Neural cell (in vitro differentiated cells): ENCODE results near the gene MEF2D. TPM values are rescaled to one million over a fixed set of nuclear protein-coding genes. Genes with fewer than 3 reads are reported as not detected.

ENCODE experiments used
- H2AFZ ChIP-seq: fragments of 200-600, 300-800 bp; sonication (generic), shearing (Covaris generic); 2 replicates; pipeline ENCODE4 v1.6.0; 2014; ENCODE audit warnings: low read depth, mild to moderate bottlenecking, antibody characterized with exemption, low read length, moderate library complexity
- H3F3A ChIP-seq: fragments of 200-600 bp; shearing (Covaris generic); 2 replicates; pipeline ENCODE4 v1.6.1; 2016; ENCODE audit warnings: mild to moderate bottlenecking, moderate library complexity, mixed read lengths, antibody characterized with exemption, low read length; ENCODE audit not compliant: insufficient read depth, poor library complexity, severe bottlenecking
- H3K27ac ChIP-seq: fragments of 200-600, 300-800 bp; sonication (generic), shearing (Covaris generic); 2 replicates; pipeline ENCODE4 v1.5.1; 2014; ENCODE audit warnings: mild to moderate bottlenecking, low read length, moderate library complexity
- H3K27me3 ChIP-seq: fragments of 300-800, 200-600 bp; sonication (generic), shearing (Covaris generic); 2 replicates; pipeline ENCODE4 v1.6.0; 2014; ENCODE audit warnings: mild to moderate bottlenecking, low read depth, low read length, moderate library complexity; ENCODE audit not compliant: insufficient read depth
- H3K36me3 ChIP-seq: fragments of 300-800, 200-600 bp; sonication (generic), shearing (Covaris generic); 2 replicates; pipeline ENCODE4 v1.5.1; 2014; ENCODE audit warnings: mild to moderate bottlenecking, antibody characterized with exemption, low read length, moderate library complexity; ENCODE audit not compliant: insufficient read depth
- H3K4me2 ChIP-seq: fragments of 300-800, 200-600 bp; sonication (generic), shearing (Covaris generic); 2 replicates; pipeline ENCODE4 v1.6.0; 2014; ENCODE audit warnings: mild to moderate bottlenecking, low read length
- H3K4me3 ChIP-seq: fragments of 300-800, 200-600 bp; sonication (generic), shearing (Covaris generic); 2 replicates; pipeline ENCODE4 v1.5.1; 2014; ENCODE audit warnings: mild to moderate bottlenecking, low read length, moderate library complexity
- H3K79me2 ChIP-seq: fragments of 200-600 bp; shearing (Covaris generic); replicated peaks from 2 replicates; pipeline ENCODE4 v1.6.0; 2014; ENCODE audit warnings: mild to moderate bottlenecking, low read length, moderate library complexity; ENCODE audit not compliant: insufficient read depth
- H3K9ac ChIP-seq: fragments of 300-800, 200-600 bp; sonication (generic), shearing (Covaris generic); 2 replicates; pipeline ENCODE4 v1.6.1; 2016; ENCODE audit warnings: mild to moderate bottlenecking, low read length, mixed read lengths
- H3K9me2 ChIP-seq: fragments of 200-600 bp; shearing (Covaris generic); 2 replicates; pipeline ENCODE4 v1.6.1; 2016; ENCODE audit warnings: mild to moderate bottlenecking, low read length, mixed read lengths; ENCODE audit not compliant: insufficient read depth
- H3K9me3 ChIP-seq: fragments of 200-600, 300-800 bp; sonication (generic), shearing (Covaris generic); 2 replicates; pipeline ENCODE4 v1.6.1; 2016; ENCODE audit warnings: mild to moderate bottlenecking, mixed run types, low read length, moderate library complexity, mixed read lengths
- H4K20me1 ChIP-seq: fragments of 200-600 bp; shearing (Covaris generic); 2 replicates; pipeline ENCODE4 v1.6.1; 2016; ENCODE audit warnings: mild to moderate bottlenecking, mixed run types; ENCODE audit not compliant: insufficient read depth
- CTCF ChIP-seq: fragments of 450-650 bp; IDR thresholded peaks from 2 replicates; pipeline ENCODE4 v1.5.1; 2014; ENCODE audit warnings: antibody characterized with exemption, mild to moderate bottlenecking, moderate library complexity; ENCODE audit not compliant: poor library complexity, severe bottlenecking
- EP300 ChIP-seq: fragments of 450-650 bp; conservative IDR thresholded peaks from 2 replicates; pipeline ENCODE4 v1.6.1; 2014; ENCODE audit warnings: antibody characterized with exemption, mild to moderate bottlenecking, moderate library complexity; ENCODE audit not compliant: poor library complexity, severe bottlenecking
- EZH2 ChIP-seq: fragments of 200-600, 300-800 bp; shearing (Covaris generic), sonication (generic); IDR thresholded peaks from 2 replicates; pipeline ENCODE4 v1.6.1; 2014; ENCODE audit warnings: antibody characterized with exemption, low read length, borderline replicate concordance, mild to moderate bottlenecking; ENCODE audit not compliant: insufficient read depth, poor library complexity, severe bottlenecking
- MXI1 ChIP-seq: fragments of 450-650 bp; conservative IDR thresholded peaks from 2 replicates; pipeline ENCODE4 v1.6.1; 2014; ENCODE audit warnings: antibody characterized with exemption, mild to moderate bottlenecking; ENCODE audit not compliant: poor library complexity, severe bottlenecking
- POLR2AphosphoS5 ChIP-seq: IDR thresholded peaks from 2 replicates; pipeline ENCODE4 v1.6.1; 2012
- RAD21 ChIP-seq: fragments of 450-650 bp; conservative IDR thresholded peaks from 2 replicates; pipeline ENCODE4 v1.6.1; 2014; ENCODE audit warnings: antibody characterized with exemption, mild to moderate bottlenecking, moderate library complexity
- REST ChIP-seq: IDR thresholded peaks from 2 replicates; pipeline ENCODE4 v1.6.1; 2012; ENCODE audit warnings: borderline replicate concordance
- SMC3 ChIP-seq: fragments of 450-650 bp; conservative IDR thresholded peaks from 2 replicates; pipeline ENCODE4 v1.6.1; 2014; ENCODE audit warnings: antibody characterized with exemption, mild to moderate bottlenecking, moderate library complexity; ENCODE audit not compliant: poor library complexity
- TAF1 ChIP-seq: IDR thresholded peaks from 2 replicates; pipeline ENCODE4 v1.6.1; 2012; ENCODE audit warnings: low read depth
- polyA plus RNA-seq: library from polyadenylated mRNA; depleted of rRNA; stranded (reverse); fragments of >200 nt; gene quantifications from 2 replicates; pipeline ENCODE4 v1.2.3, GENCODE V29; 2014

The MEF2D gene
- polyA plus RNA-seq, 1 donor from 2014 or later: 4.7 TPM

DNA sequence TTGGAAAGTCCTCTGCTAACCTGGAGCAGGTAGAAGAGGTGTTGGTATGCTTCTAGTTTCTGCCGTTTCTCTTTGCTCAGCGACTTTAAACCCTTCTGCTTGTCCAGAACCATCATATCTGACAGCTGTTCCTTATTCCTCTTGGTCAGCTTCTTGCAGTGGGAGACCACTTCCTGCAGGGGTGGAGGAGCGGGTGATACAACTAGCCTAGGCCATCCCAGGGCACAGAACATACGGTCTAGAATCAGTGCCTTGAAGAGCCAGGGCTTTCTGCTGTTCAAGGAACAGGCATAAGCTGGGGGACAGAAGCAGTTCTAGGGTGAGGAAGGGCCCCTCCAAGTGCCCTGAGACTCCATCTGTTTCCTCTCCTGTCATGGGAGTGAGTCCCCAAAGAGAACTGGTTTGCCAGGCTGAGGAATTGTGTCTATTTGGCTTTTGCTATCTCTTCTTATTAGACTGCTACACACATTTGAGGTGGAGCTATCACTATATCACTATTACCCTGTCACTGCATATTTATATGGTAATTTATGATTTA is 39.3 kb upstream of the MEF2D start:
- Histone ChIP-seq H3K4me2 (no peak overlapping the region), H3K36me3 (no peaks in the 10 kb centered on the region), H3K79me2 (no peaks in the 10 kb centered on the region), H3K4me3 (no peak overlapping the region), H3K9me3 (no peaks in the 10 kb centered on the region), H4K20me1 (no peaks in the 10 kb centered on the region), H3F3A (no peaks in the 10 kb centered on the region), H3K9me2 (no peaks in the 10 kb centered on the region), H2AFZ (no peak overlapping the region), H3K9ac (no peak overlapping the region), H3K27me3 (no peaks in the 10 kb centered on the region), H3K27ac (no peak overlapping the region)
- TF ChIP-seq POLR2AphosphoS5 (no peak), RAD21 (no peak), REST (no peak), CTCF (no peak), MXI1 (no peak)

DNA sequence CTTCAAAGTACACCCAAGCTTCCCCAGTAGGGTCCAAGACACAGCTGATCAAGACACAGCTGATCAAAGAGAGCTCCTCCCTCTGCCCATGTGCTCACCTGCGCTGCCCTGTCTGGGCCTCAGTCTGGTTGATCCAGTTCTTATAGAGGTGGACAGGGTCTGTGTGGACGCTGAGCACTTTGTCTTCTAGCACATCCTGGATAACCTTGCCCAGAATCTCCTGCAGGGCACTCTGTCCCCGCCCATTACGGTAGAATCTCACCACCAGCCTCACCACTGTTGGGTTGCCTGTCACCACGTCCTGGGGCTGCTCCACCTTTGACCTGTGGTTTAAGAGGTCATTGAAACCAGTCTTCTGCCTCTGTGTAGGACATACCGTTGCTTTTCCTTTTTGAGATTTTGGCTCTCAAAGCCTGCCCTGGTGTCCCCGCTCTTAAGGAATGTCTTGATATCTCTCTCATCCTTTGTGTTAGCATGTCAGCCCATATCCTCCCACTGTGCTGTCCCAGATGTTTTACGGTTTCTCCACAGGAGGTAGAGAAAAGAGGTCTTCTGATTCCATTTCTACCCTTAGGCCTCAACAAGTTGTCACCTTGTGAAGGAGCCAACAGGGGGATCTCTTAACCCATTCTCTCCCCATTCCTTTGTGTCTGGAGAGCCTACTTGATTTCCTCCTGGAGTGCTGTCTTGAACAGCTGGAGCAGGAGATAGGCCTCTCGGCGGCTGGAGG is 38.3 kb upstream of the MEF2D start:
- Histone ChIP-seq H3K4me3 (no peak overlapping the region), H2AFZ (no peak overlapping the region), H3K36me3 (no peaks in the 10 kb centered on the region), H4K20me1 (no peaks in the 10 kb centered on the region), H3K4me2 (no peak overlapping the region), H3K79me2 (no peaks in the 10 kb centered on the region), H3F3A (no peaks in the 10 kb centered on the region), H3K27me3 (no peaks in the 10 kb centered on the region), H3K9ac (no peak overlapping the region), H3K9me3 (no peaks in the 10 kb centered on the region), H3K9me2 (no peaks in the 10 kb centered on the region), H3K27ac (no peak overlapping the region)
- TF ChIP-seq POLR2AphosphoS5 (no peak), RAD21 (no peak), SMC3 (no peak), MXI1 (no peak), CTCF (no peak), REST (no peak), EZH2 (no peak), TAF1 (no peak), EP300 (no peak)
